Hepatic stellate cell (primary cell): ENCODE results near the gene SSMEM1.
"Not testable (repeated sequence)": the region's sequence is repeated elsewhere in the genome, so short reads cannot be mapped to it uniquely, and the experiment has no call there.

Experiments used
- DNase-seq: peaks from one replicate; pipeline ENCODE4 v3.0.0; 2011; ENCODE audit warnings: low spot score

Gene SSMEM1, protein sequence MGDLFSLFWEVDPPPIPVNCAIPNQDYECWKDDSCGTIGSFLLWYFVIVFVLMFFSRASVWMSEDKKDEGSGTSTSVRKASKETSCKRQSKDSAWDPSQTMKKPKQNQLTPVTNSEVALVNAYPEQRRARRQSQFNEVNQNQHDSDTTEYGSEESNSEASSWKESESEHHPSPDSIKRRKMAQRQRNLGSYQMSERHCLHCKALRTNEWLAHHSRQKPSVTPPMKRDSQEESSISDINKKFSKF

DNA sequence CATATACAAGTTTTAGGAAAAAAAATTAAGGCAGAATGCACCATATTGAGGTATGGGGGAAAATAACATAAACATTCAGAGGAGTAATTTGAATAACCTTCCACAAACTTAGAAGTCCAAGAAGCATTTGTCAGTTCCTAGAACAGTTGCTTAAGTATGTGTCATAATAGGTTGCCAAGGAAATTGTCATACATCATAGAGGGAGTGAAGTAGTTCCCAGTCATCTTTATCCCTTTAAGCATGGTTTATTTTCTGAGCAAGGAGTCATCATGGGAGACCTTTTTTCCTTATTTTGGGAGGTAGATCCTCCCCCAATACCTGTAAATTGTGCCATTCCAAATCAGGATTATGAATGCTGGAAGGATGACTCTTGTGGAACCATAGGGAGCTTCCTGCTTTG lies at the start of gene SSMEM1:
TSS of gene SSMEM1 (plus strand) at position 219 of the 400 bp plus-strand sequence. CDS start at position 270, 51 bp downstream.
- peak; percentile 35 for DNase-seq

DNA sequence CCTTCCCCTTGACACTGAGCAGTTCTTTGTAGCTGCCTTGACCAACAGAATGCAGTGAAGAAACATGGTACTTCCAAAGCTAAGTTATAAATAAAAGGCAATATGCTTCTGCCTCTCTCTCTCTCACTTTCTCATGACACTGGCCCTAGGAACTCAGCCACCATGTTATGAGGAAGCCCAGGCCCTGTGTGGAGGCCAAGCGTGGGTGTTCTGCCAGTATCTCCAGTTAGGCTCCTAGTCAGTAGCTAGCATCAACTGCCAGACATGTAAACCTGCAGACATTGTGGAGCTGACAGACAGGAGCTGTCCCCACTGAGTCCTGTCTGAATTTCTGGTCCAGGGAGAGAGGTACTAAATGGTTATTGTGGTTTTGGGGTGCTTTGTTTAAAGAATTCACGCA lies 47.6 kb upstream of the SSMEM1 start:
- DNase-seq = no peak

DNA sequence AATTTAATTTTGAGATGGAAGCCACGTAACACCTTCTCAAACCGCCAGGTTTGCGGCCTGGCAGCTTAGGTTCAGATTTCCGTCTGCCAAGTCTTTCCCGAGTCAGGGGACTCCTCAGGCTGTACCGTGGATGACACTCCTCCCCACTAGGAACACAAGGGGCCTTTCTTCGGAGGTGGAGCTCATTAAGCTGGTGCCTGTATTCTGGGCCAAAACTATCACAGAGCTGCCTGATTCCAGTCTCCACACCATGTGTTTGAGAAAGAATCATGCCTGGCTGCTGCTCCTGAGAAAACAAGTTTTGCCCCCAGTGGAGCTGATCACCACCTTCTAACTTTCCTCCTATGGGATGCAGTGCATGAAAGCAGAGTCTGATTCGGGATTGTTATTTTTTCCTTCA lies 47.2 kb upstream of the SSMEM1 start:
- DNase-seq = no peak

DNA sequence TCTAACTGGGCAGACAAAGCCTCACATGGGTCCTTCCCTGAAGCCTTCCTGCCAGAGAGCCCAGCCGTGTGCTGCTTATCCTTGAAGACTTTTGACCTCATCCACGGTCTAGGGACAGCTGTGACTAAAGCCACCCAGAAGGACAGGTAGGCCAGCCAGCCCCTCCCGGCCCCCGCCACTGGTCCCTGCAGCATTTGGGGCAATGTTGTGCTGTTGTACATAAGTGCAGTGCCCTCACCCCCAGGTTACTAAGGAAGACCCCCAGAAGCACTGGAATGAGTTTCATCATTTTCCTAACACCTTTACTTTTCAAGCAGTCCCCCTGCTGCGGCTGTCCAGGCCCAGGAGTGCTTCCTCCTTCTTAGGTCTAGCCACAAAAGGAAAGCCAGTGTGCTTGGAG lies 45.5 kb upstream of the SSMEM1 start:
- no peak for DNase-seq

DNA sequence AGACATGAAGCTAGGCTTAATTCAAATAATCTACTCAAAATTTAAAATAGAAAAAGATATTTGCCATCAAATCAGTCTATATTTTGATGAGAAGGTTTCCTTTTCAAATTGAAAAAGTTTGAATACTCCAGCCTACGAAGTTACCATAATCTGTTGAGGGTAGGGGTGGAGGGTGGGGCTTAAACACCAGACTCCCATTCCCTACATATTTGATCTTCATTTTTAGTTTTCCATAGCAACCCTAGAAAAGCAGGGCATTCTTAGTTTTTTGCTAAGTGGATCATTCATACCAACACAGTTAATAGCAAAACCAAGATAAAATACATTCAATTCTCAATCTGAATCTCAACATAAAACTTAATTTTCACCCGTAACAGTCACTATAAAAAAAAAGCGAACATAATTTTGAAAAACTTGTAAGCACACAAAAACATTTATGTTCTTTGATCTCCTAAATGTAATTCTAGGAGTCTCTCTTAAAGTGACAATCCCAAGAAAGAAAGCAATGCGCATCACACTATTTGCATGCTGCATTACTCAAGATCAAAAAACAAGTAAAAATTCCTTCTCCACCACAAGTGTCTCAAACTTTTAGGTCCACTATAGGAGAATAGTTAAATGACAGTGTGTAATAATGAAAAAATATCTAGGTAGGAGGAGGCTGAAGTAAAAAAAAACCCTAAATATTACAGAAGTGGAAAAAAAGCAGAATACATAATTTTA lies 33.3 kb upstream of the SSMEM1 start:
- no peak for DNase-seq

DNA sequence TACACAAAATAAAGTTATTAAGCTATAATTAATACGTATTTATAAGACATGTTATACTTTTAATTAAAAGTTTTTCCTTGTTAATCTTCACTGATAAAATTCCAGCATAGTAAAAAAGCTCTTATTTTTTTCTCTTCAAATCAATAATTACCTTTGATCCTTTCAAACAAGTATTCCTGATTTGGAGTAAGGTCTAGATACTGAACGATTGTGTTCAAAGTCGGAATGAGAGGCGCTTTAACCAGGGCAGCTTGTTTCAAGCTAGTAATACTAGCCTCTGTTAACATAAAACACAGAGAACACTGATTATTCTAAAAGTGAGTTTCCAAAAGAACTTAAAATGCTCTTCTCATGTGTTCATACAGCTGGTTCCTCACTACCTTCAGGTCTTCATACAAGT lies 29.4 kb upstream of the SSMEM1 start:
- no peak for DNase-seq

DNA sequence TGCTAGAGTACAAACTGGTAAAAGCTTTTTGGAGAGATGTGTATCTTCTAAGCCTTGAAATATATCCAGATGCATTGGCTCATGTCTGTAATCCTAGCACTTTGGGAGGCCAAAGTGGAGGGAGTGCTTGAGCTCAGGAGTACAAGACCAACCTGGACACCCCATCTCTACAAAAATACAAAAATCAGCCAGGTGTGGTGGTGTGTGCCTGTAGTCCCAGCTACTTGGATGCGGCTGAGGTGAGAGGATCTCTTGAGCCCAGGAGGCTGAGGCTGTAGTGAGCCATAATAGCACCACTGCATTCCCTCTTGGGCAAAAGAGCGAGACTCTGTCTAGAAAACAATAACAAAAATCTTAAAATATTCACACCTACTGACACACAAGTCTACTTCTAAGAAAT lies 28.0 kb upstream of the SSMEM1 start:
- no peak for DNase-seq

DNA sequence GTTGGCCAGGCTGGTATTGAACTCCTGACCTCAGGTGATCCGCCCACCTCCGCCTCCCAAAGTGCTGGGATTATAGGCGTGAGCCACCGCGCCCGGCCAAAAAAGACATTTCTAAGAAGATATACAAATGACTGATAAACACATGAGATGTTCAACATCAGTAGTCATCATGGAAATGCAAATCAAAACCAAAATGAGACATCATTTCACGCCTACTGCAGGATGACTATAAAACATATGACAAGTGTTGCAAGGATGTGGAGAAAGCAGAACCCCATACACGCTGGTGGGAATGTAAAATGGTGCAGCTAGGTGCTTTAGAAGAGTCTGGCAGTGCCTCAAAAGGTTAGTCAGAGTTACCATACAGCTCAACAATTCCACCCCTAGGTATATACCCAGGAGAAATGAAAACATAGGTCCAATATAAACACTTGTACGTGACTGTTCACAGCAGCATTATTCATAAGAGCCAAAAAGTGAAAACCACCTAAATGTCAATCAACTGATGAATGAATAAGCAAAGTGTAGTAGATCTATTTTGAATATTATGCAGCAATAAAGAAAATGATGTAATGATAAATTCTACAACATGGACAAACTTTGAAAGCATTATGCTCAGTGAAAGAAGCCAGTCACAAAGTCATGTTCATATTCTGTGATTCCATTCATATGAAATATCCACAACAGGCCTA lies 26.9 kb upstream of the SSMEM1 start:
- DNase-seq = no peak

DNA sequence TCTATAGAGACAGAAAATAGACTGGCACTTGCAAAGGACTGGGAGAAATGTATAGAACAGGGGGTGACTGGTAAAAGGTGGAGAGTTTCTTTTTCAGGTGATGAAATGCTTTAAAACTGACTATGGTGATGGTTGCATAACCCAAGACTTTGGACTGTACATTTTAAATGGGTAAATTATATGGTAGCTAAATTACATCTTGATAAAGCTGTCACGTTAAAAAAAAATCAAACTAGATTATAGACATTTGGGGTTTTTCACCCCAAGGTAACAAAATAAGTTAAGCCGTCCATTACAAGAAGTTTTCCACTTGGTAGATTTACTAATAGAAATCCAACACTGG lies 26.4 kb upstream of the SSMEM1 start:
- no peak for DNase-seq

DNA sequence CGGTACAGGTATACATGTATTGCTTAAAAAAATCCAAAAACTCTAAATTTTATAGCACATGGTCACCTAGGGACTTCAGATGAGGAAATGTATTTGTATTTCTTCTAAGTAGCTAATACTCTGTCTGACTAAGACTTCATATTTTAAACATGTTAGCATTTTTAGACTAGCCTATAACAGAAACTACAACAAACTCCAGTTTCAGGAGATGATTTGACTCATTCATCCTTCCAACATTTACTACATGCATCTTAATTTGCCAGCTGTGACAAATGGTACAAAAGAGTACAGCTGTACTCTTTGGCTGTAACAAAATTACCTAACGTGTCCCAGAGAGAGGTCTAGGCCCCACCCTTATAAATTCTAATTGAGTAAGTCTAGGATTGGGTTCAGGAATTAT lies 24.7 kb upstream of the SSMEM1 start:
- no peak for DNase-seq

DNA sequence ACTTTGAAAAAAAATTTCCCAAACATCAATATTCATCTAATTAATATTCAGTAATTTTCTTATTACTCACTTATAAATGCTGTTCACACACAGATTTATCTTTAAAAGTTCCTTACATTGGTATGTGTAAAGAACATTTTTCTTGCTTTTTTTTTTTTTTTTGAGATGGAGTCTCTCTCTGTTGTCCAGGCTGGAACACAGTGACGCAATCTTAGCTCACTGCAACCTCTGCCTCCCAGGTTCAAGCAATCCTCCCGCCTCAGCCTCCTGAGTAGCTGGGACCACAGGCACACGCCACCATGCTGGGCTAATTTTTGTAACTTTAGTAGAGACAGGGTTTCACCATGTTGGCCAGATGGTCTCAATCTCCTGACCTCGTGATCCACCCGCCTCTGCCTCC lies 23.3 kb upstream of the SSMEM1 start:
- DNase-seq = not testable (repeated sequence)

DNA sequence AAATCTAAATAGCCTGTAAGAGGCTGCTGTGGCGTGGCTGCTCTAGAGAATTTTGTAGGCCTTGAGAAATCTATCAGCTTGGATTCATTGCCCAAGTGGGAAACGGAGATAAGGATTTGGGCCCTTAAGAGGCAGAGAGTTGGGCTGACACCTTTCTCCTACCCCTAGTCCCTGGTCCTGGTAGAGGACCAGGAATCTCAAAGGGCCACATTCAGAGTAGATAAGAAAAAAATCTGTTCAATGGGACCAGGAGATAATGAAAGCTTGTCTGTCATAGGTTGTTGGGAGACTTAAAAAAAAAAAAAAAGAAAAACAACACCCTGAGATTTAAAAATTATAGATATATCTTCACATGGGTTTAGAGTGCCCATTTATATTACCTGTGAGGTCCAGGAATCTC lies 20.3 kb upstream of the SSMEM1 start:
- no peak for DNase-seq

DNA sequence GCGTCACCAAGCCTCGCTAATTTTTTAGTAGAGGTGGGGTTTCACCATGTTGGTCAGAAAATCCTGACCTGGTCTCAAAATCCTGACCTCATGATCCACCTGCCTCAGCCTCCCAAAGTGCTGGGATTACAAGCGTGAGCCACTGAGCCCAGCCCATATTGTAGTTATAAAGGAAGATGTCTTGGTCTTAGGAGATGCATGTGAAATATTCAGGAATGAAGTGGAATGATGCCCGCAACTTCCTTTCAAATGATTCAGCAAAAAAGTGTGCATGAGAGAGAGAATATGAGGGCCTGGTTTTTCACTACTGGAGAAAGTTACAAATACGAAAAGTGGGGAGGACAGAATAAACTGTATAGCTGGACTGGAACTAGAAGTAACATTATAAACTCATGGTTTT lies 18.3 kb upstream of the SSMEM1 start:
- no peak for DNase-seq

DNA sequence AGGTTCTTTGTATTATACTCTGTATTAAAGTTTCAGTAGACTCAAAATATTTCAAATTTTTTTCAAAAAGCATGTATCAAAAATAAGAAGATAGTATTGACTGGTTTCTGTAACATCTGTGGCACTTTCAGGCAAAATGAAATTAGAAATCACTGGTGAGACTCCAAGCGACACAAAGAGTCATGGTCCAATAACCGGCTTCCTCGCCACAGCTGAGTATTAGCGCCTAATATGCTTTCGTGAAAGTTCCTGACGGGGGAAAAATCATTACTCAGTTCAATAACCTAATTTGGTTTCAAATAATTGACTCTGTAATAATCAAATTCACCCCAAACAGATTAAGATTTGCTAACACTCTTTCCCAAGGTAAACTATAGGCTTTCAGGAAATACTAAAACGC lies 15.9 kb upstream of the SSMEM1 start:
- no peak for DNase-seq

DNA sequence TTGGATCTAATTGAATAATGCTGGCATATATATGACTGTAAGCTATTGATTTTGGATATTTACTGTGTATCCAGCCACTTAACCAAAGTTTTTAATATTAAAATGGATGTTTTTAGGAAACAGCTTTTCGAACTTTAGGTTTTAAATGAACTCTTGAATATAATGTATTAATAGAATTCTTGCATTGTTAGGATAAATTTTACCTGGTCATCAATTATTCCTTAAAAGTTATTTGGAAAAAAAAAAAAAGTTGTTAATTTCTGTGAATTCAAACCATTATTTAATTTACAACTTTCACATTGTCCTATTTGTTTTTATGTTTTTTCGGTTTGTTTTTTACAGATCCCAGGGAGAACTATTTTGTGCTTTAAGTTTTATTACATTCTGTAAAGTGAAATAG lies 12.3 kb upstream of the SSMEM1 start:
- DNase-seq = no peak

DNA sequence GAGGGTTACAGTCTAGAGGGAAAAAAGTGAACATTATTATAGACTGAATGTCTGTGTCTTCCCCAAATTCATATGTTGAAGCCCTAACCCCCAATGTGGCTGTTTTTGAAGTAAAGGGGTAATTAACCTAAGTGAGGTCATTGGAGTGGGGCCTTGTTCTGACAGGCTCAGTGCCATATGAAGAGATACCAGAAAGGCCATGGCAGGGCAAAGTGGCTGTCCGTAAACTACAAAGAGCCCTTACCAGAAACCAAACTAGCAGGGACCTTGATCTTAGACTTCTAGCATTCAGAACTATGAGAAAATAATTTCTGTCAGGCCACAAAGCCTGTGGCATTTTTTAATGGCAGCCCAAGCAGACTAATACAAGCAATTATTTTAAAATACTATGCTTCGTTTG lies 11.2 kb upstream of the SSMEM1 start:
- DNase-seq = no peak

DNA sequence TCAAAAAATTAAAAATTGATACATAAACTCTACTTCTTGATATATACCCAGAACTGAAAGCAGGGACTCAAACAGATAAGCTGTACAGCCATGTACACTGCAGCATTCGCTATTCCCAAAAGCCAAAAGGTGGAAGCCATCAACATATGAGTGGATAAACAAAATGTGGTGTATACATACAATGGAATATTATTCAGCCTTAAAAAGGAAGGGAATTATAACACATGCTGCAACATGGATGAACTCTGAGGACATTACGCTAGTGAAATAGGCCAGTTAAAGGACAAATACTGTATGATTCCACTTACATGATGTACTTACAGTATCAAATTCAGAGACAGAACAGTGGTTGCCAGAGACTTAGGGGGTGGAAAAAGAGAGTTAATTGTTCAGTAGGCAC lies 10.6 kb upstream of the SSMEM1 start:
- DNase-seq = no peak

DNA sequence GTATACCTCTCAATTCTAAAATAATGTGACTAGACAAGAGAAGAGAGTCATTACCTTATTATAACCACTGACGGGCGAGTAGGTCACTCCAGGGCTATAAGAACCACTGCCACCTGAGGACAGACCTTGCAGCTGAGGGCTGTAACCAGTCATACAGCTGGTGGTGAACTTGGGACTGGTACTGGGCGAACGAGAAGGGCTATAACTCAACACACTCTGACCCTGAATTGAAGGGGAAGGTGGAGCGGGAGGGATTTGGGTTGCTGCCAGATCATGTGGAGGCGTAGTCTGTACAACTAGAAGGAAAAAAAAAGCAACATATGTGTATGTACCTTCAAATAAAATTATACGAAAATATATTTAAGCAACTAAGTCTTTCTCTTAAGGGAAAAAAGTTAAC lies 5.9 kb upstream of the SSMEM1 start:
- DNase-seq = no peak

DNA sequence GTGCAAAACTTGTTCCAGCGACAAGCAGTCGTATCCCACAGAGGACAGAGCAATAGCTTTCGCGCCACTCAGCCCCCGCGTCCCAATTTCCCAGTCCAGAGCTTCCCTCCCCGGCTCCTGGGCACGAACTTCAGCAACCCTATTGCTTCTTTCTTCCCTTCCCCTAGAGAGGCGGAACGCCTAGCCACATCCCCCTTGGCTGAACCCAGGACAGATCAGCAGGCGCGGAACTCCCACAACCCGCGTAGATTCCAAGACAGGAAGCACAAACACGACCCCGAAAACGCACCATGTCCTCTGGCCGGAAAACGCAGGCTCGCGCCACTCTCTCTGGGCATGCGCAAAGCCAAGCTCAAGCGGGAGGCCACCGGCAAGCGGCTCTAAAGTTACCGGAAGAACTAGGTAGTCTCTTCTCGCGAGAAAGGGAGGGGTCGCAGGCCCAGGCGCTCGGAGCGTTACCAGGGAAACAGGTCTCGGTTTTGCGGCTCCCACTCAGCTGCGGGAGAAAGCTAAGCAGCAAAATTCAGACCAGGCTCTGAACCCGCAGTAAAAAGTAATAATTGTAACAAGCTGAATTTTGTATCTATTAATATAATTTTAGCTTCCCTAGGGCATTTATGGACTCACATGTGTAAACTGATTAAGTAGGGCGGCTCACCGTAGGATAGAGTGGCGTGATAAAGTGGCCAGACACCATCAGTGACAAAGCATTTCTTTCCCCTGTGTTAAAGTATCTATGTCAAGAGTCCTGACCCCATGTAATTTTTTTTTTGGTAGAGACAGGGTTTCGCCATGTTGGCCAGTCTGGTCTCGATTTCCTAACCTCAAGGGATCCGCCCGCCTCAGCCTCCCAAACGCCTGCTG lies 2.3 kb upstream of the SSMEM1 start, which contains the start of gene TMEM209:
TSS of gene TMEM209 (minus strand) at position 323 of the 864 bp plus-strand sequence. CDS start at position 292, 31 bp downstream.
- peak; percentile 94 for DNase-seq

DNA sequence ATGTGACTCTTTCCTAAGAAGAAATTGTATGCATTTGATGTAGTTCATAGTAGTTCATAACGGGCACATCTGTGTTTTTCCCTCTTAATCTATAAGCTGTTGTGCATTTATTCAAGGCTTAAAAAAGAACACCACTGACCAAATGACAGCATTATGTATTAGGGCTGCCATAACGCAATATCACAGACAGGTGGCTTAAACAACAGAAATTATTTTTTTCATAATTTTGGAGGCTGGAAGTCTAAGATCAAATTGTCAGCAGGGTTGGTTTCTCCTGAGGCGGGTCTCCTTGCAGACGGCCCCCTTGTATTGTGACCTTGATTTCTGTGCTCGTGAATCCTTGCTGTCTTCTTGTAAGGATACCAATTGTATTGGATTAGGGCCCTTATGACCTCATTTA lies 627 bp upstream of the SSMEM1 start:
- DNase-seq = no peak

DNA sequence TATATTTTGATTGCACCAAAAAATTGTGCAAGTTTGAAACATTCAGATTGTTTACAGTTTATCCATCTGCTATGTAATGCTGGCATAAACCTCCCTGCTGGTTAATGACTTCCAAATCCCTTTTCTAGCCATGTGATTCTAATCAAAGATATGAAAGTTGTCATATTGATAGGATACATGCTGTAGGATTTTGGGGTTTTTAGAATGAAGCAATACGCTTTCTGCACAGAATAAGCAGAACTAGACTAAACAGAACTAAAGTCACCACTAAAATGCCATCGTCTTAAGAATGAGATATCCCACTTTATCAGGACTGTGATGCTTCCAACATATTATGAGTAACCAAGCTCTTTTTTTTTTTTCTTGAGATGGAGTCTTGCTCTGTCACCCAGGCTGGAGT lies 856 bp downstream of the SSMEM1 start:
- DNase-seq = no peak

DNA sequence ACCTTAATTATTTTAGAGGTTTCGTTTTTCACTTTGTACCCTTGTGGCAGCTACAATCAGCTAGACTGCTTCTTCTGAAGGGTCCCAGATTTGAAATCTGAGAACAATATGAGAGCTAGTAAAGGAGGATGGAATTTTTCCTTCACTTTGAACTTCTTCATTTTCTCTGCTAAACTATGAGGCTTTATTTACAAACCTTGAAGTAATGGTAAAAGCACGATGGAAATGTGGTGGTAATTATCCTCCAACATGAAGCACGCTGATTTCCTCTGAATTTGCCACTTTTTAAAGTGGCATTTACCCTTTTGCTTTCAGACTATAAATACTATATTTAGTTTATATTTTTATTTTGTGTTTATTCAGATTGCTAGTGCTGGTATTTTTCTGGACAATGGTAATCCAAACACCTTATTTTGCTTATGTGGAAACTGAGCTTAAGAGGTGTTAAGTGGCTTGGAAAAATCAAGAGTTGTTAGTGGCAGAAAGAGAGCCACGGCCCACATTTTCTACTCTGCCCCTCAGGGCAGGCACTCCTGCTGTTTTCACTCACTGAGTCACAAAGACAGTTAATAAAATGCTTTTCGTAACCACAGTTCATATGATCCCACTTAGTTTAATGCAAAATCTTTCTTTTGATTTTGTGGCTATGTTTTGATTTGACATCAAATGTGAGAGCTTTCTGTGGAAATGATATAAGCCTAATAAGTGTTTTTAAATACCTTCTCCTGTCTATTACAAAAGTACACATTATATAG lies 2.7 kb downstream of the SSMEM1 start:
- no peak for DNase-seq
